Adrenal gland (tissue), 12 donors: ENCODE results near the gene FMN2. TPM values are rescaled to one million over a fixed set of nuclear protein-coding genes. Genes with fewer than 3 reads are reported as not detected.
"Not testable (repeated sequence)": the region's sequence is repeated elsewhere in the genome, so short reads cannot be mapped to it uniquely, and the experiment has no call there.

ENCODE experiments used
- DNase-seq, 7 donors: peaks; one replicate each; pipeline ENCODE4 v3.0.0-alpha.2; 2019 to 2020
- H3K27ac ChIP-seq, 5 donors: fragments of 200-600 bp; sonication (generic) in 4 of 5; 1 replicate in 3 of 5; 2 replicates in 2 of 5; pipeline versions ENCODE4 v1.5.1 to v1.8.0; 2016 to 2020; ENCODE audit warnings: mild to moderate bottlenecking in 1 of 5
- H3K27me3 ChIP-seq: fragments of 200-600 bp; 2 replicates; pipeline ENCODE4 v1.8.0; 2021
- H3K36me3 ChIP-seq, 2 donors: fragments of 200-600 bp; replicated peaks in 1 of 2; 1 replicate in 1 of 2; 2 replicates in 1 of 2; pipeline versions ENCODE4 v1.5.1 to v1.8.0; 2018 to 2022
- H3K4me1 ChIP-seq, 2 donors: fragments of 200-600 bp; replicated peaks in 1 of 2; 1 replicate in 1 of 2; 2 replicates in 1 of 2; pipeline versions ENCODE4 v1.5.1 to v1.8.0; 2018 to 2021
- H3K4me3 ChIP-seq, 4 donors: fragments of 200-600 bp; sonication (generic) in 3 of 4; one replicate each; pipeline ENCODE4 v1.5.1; 2016 to 2018
- H3K9me3 ChIP-seq, 3 donors: fragments of 200-600 bp; sonication (generic) in 1 of 3; replicated peaks in 1 of 3; 1 replicate in 2 of 3; 2 replicates in 1 of 3; pipeline versions ENCODE4 v1.5.1 to v1.8.0; 2016 to 2021
- POLR2A ChIP-seq, 2 donors: fragments of 450-650 bp; IDR thresholded peaks; one replicate each; pipeline ENCODE4 v1.6.1; 2017; ENCODE audit warnings: antibody characterized with exemption in 2 of 2, mild to moderate bottlenecking in 2 of 2, moderate library complexity in 1 of 2
- WGBS, 4 donors: extraction: QIAGEN DNeasy Blood & Tissue Kit in 2 of 4; methylation state at CpG; one replicate each; pipeline versions ENCODE4 v1.1.5 to v1.1.7; 2013 to 2017; 5-methylcytosine and 5-hydroxymethylcytosine counted together
- intact Hi-C, 2 donors: fragments of 100-400 bp; cut with DNase I; formaldehyde crosslinking; loops; one replicate each; pipeline versions ENCODE4 v1.14.1 to v1.15.0; 2022 to 2023
- polyA plus RNA-seq, 3 donors: library from polyadenylated mRNA; stranded (reverse); fragments of 200-250 nt in 2 of 3; fragments of 350-450 nt in 1 of 3; fragmentation: Illumina TruSeq in 1 of 3; extraction: RNeasy Lipid Tissue Mini Kit (QIAGEN cat#74804) in 1 of 3; gene quantifications; one replicate each; pipeline ENCODE4 v1.2.3, GENCODE V29; 2013 to 2014
- total RNA-seq, 9 donors: library from RNA; depleted of rRNA in 4 of 9; stranded (reverse); fragments of >200 nt in 4 of 9; fragments of 120-200 nt in 1 of 9; fragmentation: NEBNext Ultra II Directional in 1 of 9; extraction: Animal tissue kit (Norgen Biotek cat#: 25700) in 1 of 9; gene quantifications; one replicate each; pipeline versions ENCODE4 v1.1.0 to v1.2.4, GENCODE V29; 2013 to 2023
- TF ChIP-seq, protein P1 (sequence below), 6 experiments: fragments of 450-650 bp in 4 of 6; fragments of 200-600 bp in 2 of 6; sonication (generic) in 1 of 6; IDR thresholded peaks; 1 replicate in 5 of 6; 2 replicates in 1 of 6; pipeline versions ENCODE4 v1.5.1 to v1.8.0; 2016 to 2021; ENCODE audit warnings: antibody characterized with exemption in 6 of 6, mild to moderate bottlenecking in 2 of 6, moderate library complexity in 1 of 6
- donor health status: healthy with polysubstance abuse.
- donor health status: Bipolar disorder and iron deficiency.
- donor health status: DM: yes; HTN: yes; CAD: no.
- donor health status: DM: no; HTN: no; CAD: no.
- donor health status: DM: no; HTN: no; CAD: no.
- donor health status: DM: yes; HTN: yes; CAD: no.

The FMN2 gene
- total and polyA plus RNA-seq, 12 donors: 0.69 to 9.8 (median 3.1) TPM

GRCh38 chr1:240255922-240256321 is 164.2 kb downstream of the FMN2 start:
- H3K9me3 ChIP-seq: no peaks in the 10 kb centered on the region
- H3K4me1 ChIP-seq: no peaks in the 10 kb centered on the region
- TF ChIP-seq, protein P1, sequence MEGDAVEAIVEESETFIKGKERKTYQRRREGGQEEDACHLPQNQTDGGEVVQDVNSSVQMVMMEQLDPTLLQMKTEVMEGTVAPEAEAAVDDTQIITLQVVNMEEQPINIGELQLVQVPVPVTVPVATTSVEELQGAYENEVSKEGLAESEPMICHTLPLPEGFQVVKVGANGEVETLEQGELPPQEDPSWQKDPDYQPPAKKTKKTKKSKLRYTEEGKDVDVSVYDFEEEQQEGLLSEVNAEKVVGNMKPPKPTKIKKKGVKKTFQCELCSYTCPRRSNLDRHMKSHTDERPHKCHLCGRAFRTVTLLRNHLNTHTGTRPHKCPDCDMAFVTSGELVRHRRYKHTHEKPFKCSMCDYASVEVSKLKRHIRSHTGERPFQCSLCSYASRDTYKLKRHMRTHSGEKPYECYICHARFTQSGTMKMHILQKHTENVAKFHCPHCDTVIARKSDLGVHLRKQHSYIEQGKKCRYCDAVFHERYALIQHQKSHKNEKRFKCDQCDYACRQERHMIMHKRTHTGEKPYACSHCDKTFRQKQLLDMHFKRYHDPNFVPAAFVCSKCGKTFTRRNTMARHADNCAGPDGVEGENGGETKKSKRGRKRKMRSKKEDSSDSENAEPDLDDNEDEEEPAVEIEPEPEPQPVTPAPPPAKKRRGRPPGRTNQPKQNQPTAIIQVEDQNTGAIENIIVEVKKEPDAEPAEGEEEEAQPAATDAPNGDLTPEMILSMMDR (IDR thresholded peaks at IDR 0.05): no peak
- no peak for TF ChIP-seq POLR2A (IDR thresholded peaks at IDR 0.05)
- H3K27me3 ChIP-seq: no peaks in the 10 kb centered on the region
- intact Hi-C loops: no loop called here
- no peak for DNase-seq
- no peaks in the 10 kb centered on the region for H3K36me3 ChIP-seq
- 84 to 87% (median 87%) methylated on average over 3 of the region's 3 CpGs for WGBS, 4 donors
- no peak overlapping the region for H3K27ac ChIP-seq
- H3K4me3 ChIP-seq: no peak overlapping the region

DNA sequence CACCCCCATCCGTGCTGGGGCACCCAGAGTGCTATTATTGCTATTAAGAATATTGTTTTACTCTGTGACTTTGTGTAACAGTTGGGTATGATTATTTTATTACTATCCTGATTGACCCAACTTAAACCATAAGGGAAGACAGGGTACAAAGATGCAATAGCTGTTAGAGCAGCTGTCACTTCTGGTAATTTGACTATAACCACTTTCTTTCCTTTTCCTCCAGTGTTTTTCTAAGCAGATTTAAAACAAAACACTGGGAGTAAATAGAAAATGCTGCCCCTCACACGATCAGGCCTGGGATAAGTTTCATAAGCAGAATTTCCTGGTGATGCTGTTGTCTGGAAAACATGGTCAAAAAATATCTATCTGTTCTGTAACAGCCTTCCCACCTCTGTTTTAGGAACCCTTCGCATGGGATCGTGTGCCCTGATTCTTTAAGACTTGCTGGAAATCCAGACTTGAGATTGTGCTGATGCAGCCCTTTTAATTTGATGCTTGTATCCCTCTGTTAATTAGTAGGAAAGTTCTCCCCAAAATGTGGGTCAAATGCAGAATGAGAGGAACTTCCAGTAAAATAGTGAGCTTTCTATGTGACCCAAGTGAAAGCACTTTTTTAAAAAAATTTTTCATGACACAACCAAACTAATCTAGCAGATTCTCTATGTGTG is 165.3 kb downstream of the FMN2 start:
- Histone ChIP-seq H3K27ac (no peak overlapping the region), H3K27me3 (no peaks in the 10 kb centered on the region), H3K36me3 (no peaks in the 10 kb centered on the region), H3K9me3 (no peaks in the 10 kb centered on the region), H3K4me1 (no peaks in the 10 kb centered on the region), H3K4me3 (no peak overlapping the region)
- 70 to 81% (median 79%) methylated on average over 4 of the region's 4 CpGs for WGBS, 4 donors
- DNase-seq: no peak
- intact Hi-C loops: no loop called here
- TF ChIP-seq POLR2A (IDR thresholded peaks at IDR 0.05): no peak
- TF ChIP-seq, protein P1 (IDR thresholded peaks at IDR 0.05): no peak

DNA sequence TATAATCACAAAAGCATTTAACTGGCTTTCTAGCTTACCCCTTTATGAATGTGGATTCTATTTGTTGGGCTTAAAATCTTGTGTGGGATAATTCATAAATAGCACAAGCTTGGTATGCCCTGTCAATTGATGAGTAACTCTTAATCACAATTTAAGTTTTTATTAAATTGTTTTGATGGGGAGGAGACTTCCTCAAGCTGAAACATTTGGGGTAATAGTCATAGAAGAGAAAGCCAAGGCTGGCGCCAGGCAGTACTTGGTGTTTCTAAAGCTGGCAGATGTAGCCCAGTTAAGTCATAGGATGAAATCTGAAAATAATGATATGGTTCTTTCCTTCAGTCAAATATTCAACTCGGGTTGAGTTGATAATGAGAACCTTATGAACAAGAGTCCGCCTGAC is 167.2 kb downstream of the FMN2 start:
- Histone ChIP-seq H3K9me3 (no peaks in the 10 kb centered on the region), H3K27ac (no peak overlapping the region), H3K4me1 (no peaks in the 10 kb centered on the region), H3K27me3 (no peaks in the 10 kb centered on the region), H3K4me3 (no peak overlapping the region), H3K36me3 (no peaks in the 10 kb centered on the region)
- intact Hi-C loops: no loop called here
- 84 to 89% (median 86%) methylated on average over 3 of the region's 3 CpGs for WGBS, 4 donors
- TF ChIP-seq, protein P1 (IDR thresholded peaks at IDR 0.05): no peak
- TF ChIP-seq POLR2A (IDR thresholded peaks at IDR 0.05): no peak
- DNase-seq: no peak

GRCh38 chr1:240264494-240264893 is 172.8 kb downstream of the FMN2 start:
- DNase-seq, H3K4me3 ChIP-seq, H3K36me3 ChIP-seq, H3K4me1 ChIP-seq, H3K27ac ChIP-seq, H3K27me3 ChIP-seq, intact Hi-C loops: not testable (repeated sequence)
- 73 to 84% (median 81%) methylated on average over 2 of the region's 2 CpGs for WGBS, 4 donors
- peaks cover 0 to 11% (median 0%) of the 10 kb centered on the region in 3 donors for H3K9me3 ChIP-seq

GRCh38 chr1:240271081-240271480 is 179.4 kb downstream of the FMN2 start:
- no peak for DNase-seq
- H3K9me3 ChIP-seq: peaks cover 0 to 13% (median 0%) of the 10 kb centered on the region in 3 donors
- no peaks in the 10 kb centered on the region for H3K36me3 ChIP-seq
- no peak overlapping the region for H3K27ac ChIP-seq
- TF ChIP-seq POLR2A (IDR thresholded peaks at IDR 0.05): no peak
- TF ChIP-seq, protein P1 (IDR thresholded peaks at IDR 0.05): no peak
- H3K27me3 ChIP-seq: no peaks in the 10 kb centered on the region
- H3K4me3 ChIP-seq: no peak overlapping the region
- no peaks in the 10 kb centered on the region for H3K4me1 ChIP-seq
- WGBS, 4 donors: 71 to 77% (median 76%) methylated on average over 2 of the region's 2 CpGs
- intact Hi-C loops: no loop called here
